ENCODE results near the gene NCOA7.
"Not testable (repeated sequence)": the region's sequence is repeated elsewhere in the genome, so short reads cannot be mapped to it uniquely, and the experiment has no call there.

NCOA7 gene

GRCh38 chr6:125942672-125943527, 152.1 kb downstream of the NCOA7 start:
- no peaks in the 10 kb centered on the region; the same call in 1 of the 2 replicates for H3K4me1 ChIP-seq (ENCODE audit: control insufficient read depth, insufficient read depth, low read length)
- H3K36me3 ChIP-seq (ENCODE audit: control insufficient read depth, insufficient read depth, low read length) = no peaks in the 10 kb centered on the region
- H3K4me3 ChIP-seq (ENCODE audit: low read depth, low read length) = no peak overlapping the region
- H3K27me3 ChIP-seq (ENCODE audit: control insufficient read depth, insufficient read depth, low read length) = no peaks in the 10 kb centered on the region
- H3K9ac ChIP-seq (ENCODE audit: low read length) = no peak overlapping the region
- H3K9me3 ChIP-seq (ENCODE audit: control insufficient read depth, insufficient read depth, low read depth, low read length) = no peaks in the 10 kb centered on the region
- no peak overlapping the region for H3K27ac ChIP-seq (ENCODE audit: low read depth, low read length)

GRCh38 chr6:125943528-125944433, 153.0 kb downstream of the NCOA7 start:
- Histone ChIP-seq H3K4me1 (ENCODE audit: control insufficient read depth, insufficient read depth, low read length) (no peaks in the 10 kb centered on the region; the same call in 1 of the 2 replicates), H3K9me3 (ENCODE audit: control insufficient read depth, insufficient read depth, low read depth, low read length) (no peaks in the 10 kb centered on the region), H3K9ac (ENCODE audit: low read length) (no peak overlapping the region), H3K27ac (ENCODE audit: low read depth, low read length) (no peak overlapping the region), H3K36me3 (ENCODE audit: control insufficient read depth, insufficient read depth, low read length) (no peaks in the 10 kb centered on the region), H3K27me3 (ENCODE audit: control insufficient read depth, insufficient read depth, low read length) (no peaks in the 10 kb centered on the region), H3K4me3 (ENCODE audit: low read depth, low read length) (no peak overlapping the region)

- H3K4me3 ChIP-seq (ENCODE audit: low read depth, low read length) = no peak overlapping the region
- no peaks in the 10 kb centered on the region; the same call in 1 of the 2 replicates for H3K4me1 ChIP-seq (ENCODE audit: control insufficient read depth, insufficient read depth, low read length)
- no peak overlapping the region for H3K9ac ChIP-seq (ENCODE audit: low read length)
- H3K9me3 ChIP-seq (ENCODE audit: control insufficient read depth, insufficient read depth, low read depth, low read length) = no peaks in the 10 kb centered on the region
- H3K27ac ChIP-seq (ENCODE audit: low read depth, low read length) = no peak overlapping the region
- no peaks in the 10 kb centered on the region for H3K36me3 ChIP-seq (ENCODE audit: control insufficient read depth, insufficient read depth, low read length)
- H3K27me3 ChIP-seq (ENCODE audit: control insufficient read depth, insufficient read depth, low read length) = no peaks in the 10 kb centered on the region
These were observed 153.7 kb downstream of the NCOA7 start for GRCh38 chr6:125944434-125944816.

- Histone ChIP-seq H3K4me3 (ENCODE audit: low read depth, low read length) (no peak overlapping the region), H3K36me3 (ENCODE audit: control insufficient read depth, insufficient read depth, low read length) (no peaks in the 10 kb centered on the region), H3K27me3 (ENCODE audit: control insufficient read depth, insufficient read depth, low read length) (no peaks in the 10 kb centered on the region), H3K9me3 (ENCODE audit: control insufficient read depth, insufficient read depth, low read depth, low read length) (no peaks in the 10 kb centered on the region), H3K9ac (ENCODE audit: low read length) (no peak overlapping the region), H3K27ac (ENCODE audit: low read depth, low read length) (no peak overlapping the region), H3K4me1 (ENCODE audit: control insufficient read depth, insufficient read depth, low read length) (peaks cover 2% of the 10 kb centered on the region; the same call in 1 of the 2 replicates)
These were observed 154.1 kb downstream of the NCOA7 start for GRCh38 chr6:125944896-125945295.

- H3K4me1 ChIP-seq (ENCODE audit: control insufficient read depth, insufficient read depth, low read length) = peaks cover 2% of the 10 kb centered on the region; the same call in 1 of the 2 replicates
- H3K27me3 ChIP-seq (ENCODE audit: control insufficient read depth, insufficient read depth, low read length) = no peaks in the 10 kb centered on the region
- no peak overlapping the region for H3K4me3 ChIP-seq (ENCODE audit: low read depth, low read length)
- no peak overlapping the region for H3K9ac ChIP-seq (ENCODE audit: low read length)
- no peaks in the 10 kb centered on the region for H3K36me3 ChIP-seq (ENCODE audit: control insufficient read depth, insufficient read depth, low read length)
- H3K9me3 ChIP-seq (ENCODE audit: control insufficient read depth, insufficient read depth, low read depth, low read length) = no peaks in the 10 kb centered on the region
- no peak overlapping the region for H3K27ac ChIP-seq (ENCODE audit: low read depth, low read length)
These were observed 154.8 kb downstream of the NCOA7 start for GRCh38 chr6:125945378-125946141.

GRCh38 chr6:125947615-125948014, 156.9 kb downstream of the NCOA7 start:
- Histone ChIP-seq H3K9ac (ENCODE audit: low read length) (no peak overlapping the region), H3K9me3 (ENCODE audit: control insufficient read depth, insufficient read depth, low read depth, low read length) (no peaks in the 10 kb centered on the region), H3K4me3 (ENCODE audit: low read depth, low read length) (no peak overlapping the region), H3K36me3 (ENCODE audit: control insufficient read depth, insufficient read depth, low read length) (no peaks in the 10 kb centered on the region), H3K4me1 (ENCODE audit: control insufficient read depth, insufficient read depth, low read length) (peaks cover 2% of the 10 kb centered on the region; the same call in 1 of the 2 replicates), H3K27ac (ENCODE audit: low read depth, low read length) (no peak overlapping the region), H3K27me3 (ENCODE audit: control insufficient read depth, insufficient read depth, low read length) (no peaks in the 10 kb centered on the region)

GRCh38 chr6:125948455-125948854, 157.7 kb downstream of the NCOA7 start:
- H3K9me3 ChIP-seq (ENCODE audit: control insufficient read depth, insufficient read depth, low read depth, low read length) = no peaks in the 10 kb centered on the region

GRCh38 chr6:125949069-125949468, 158.3 kb downstream of the NCOA7 start:
- no peaks in the 10 kb centered on the region for H3K36me3 ChIP-seq (ENCODE audit: control insufficient read depth, insufficient read depth, low read length)
- H3K27me3 ChIP-seq (ENCODE audit: control insufficient read depth, insufficient read depth, low read length) = no peaks in the 10 kb centered on the region
- H3K4me3 ChIP-seq (ENCODE audit: low read depth, low read length) = no peak overlapping the region
- H3K4me1 ChIP-seq (ENCODE audit: control insufficient read depth, insufficient read depth, low read length) = peaks cover 2% of the 10 kb centered on the region; the same call in 1 of the 2 replicates
- no peak overlapping the region for H3K27ac ChIP-seq (ENCODE audit: low read depth, low read length)
- H3K9me3 ChIP-seq (ENCODE audit: control insufficient read depth, insufficient read depth, low read depth, low read length) = no peaks in the 10 kb centered on the region
- no peak overlapping the region for H3K9ac ChIP-seq (ENCODE audit: low read length)

More at GRCh38 chr6:125948455-125948854, 157.7 kb downstream of the NCOA7 start:
- H3K9ac ChIP-seq (ENCODE audit: low read length) = no peak overlapping the region
- no peak overlapping the region for H3K27ac ChIP-seq (ENCODE audit: low read depth, low read length)
- no peak overlapping the region for H3K4me3 ChIP-seq (ENCODE audit: low read depth, low read length)
- no peaks in the 10 kb centered on the region for H3K27me3 ChIP-seq (ENCODE audit: control insufficient read depth, insufficient read depth, low read length)
- no peaks in the 10 kb centered on the region for H3K36me3 ChIP-seq (ENCODE audit: control insufficient read depth, insufficient read depth, low read length)
- H3K4me1 ChIP-seq (ENCODE audit: control insufficient read depth, insufficient read depth, low read length) = peaks cover 2% of the 10 kb centered on the region; the same call in 1 of the 2 replicates

- Histone ChIP-seq H3K4me1 (ENCODE audit: control insufficient read depth, insufficient read depth, low read length) (peaks cover 2% of the 10 kb centered on the region; the same call in 1 of the 2 replicates), H3K27ac (ENCODE audit: low read depth, low read length) (no peak overlapping the region), H3K9ac (ENCODE audit: low read length) (no peak overlapping the region), H3K9me3 (ENCODE audit: control insufficient read depth, insufficient read depth, low read depth, low read length) (no peaks in the 10 kb centered on the region), H3K4me3 (ENCODE audit: low read depth, low read length) (no peak overlapping the region), H3K36me3 (ENCODE audit: control insufficient read depth, insufficient read depth, low read length) (no peaks in the 10 kb centered on the region), H3K27me3 (ENCODE audit: control insufficient read depth, insufficient read depth, low read length) (no peaks in the 10 kb centered on the region)
These were observed 159.5 kb downstream of the NCOA7 start for GRCh38 chr6:125950293-125950692.

GRCh38 chr6:125950716-125951115, 160.0 kb downstream of the NCOA7 start:
- not testable (repeated sequence) for H3K4me1 ChIP-seq (ENCODE audit: control insufficient read depth, insufficient read depth, low read length); H3K27ac ChIP-seq (ENCODE audit: low read depth, low read length); H3K4me3 ChIP-seq (ENCODE audit: low read depth, low read length); H3K9ac ChIP-seq (ENCODE audit: low read length); H3K9me3 ChIP-seq (ENCODE audit: control insufficient read depth, insufficient read depth, low read depth, low read length); H3K36me3 ChIP-seq (ENCODE audit: control insufficient read depth, insufficient read depth, low read length); H3K27me3 ChIP-seq (ENCODE audit: control insufficient read depth, insufficient read depth, low read length)
